Body of pancreas (tissue), 4 donors: ENCODE measurements around the gene CCN5.

Source experiments
- POLR2A ChIP-seq, 3 donors: fragments of 450-650 bp; IDR thresholded peaks; one replicate each; pipeline ENCODE4 v1.6.1; 2016; ENCODE audit warnings: antibody characterized with exemption in 3 of 3, mild to moderate bottlenecking in 2 of 3
- TF ChIP-seq, protein P1 (sequence below), 7 experiments: fragments of 450-650 bp in 4 of 7; fragments of 200-600 bp in 3 of 7; sonication (generic) in 3 of 7; IDR thresholded peaks; one replicate each; pipeline ENCODE4 v1.5.1; 2016 to 2019; ENCODE audit warnings: antibody characterized with exemption in 7 of 7

DNA sequence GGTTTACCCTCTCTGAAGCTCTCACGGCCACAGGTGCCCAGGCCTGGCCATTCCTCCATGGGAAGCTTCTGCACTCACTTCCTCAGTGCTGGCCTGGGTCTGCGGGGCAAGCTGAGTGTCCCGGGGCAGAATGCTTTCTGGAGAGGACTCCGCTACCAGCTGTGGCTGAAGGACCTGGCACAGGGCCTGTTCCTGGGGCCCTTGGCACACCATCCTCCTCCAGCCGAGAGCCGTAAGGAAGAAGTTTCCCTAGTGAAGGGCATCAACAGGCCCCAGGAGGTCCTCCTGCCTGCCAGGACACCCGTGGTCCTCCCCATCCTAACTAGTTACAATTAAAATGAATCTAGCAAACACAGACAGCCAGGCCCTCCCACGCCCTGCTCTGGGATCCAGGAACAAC, 16.5 kb downstream of the CCN5 start:
- no peak for TF ChIP-seq POLR2A (IDR thresholded peaks at IDR 0.05)
- TF ChIP-seq, protein P1, sequence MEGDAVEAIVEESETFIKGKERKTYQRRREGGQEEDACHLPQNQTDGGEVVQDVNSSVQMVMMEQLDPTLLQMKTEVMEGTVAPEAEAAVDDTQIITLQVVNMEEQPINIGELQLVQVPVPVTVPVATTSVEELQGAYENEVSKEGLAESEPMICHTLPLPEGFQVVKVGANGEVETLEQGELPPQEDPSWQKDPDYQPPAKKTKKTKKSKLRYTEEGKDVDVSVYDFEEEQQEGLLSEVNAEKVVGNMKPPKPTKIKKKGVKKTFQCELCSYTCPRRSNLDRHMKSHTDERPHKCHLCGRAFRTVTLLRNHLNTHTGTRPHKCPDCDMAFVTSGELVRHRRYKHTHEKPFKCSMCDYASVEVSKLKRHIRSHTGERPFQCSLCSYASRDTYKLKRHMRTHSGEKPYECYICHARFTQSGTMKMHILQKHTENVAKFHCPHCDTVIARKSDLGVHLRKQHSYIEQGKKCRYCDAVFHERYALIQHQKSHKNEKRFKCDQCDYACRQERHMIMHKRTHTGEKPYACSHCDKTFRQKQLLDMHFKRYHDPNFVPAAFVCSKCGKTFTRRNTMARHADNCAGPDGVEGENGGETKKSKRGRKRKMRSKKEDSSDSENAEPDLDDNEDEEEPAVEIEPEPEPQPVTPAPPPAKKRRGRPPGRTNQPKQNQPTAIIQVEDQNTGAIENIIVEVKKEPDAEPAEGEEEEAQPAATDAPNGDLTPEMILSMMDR (IDR thresholded peaks at IDR 0.05) = no peak
